ENCODE measurements around the gene C11orf21.

C11orf21 gene

GRCh38 chr11:2258501-2259465, 42.9 kb downstream of the C11orf21 start:
- DNase-seq: no peak

- no peak for DNase-seq
These were observed 44.6 kb downstream of the C11orf21 start for GRCh38 chr11:2256951-2257700.

- no peak for DNase-seq
These were observed 45.3 kb downstream of the C11orf21 start for GRCh38 chr11:2256293-2256913.

- DNase-seq: no peak
These were observed 49.7 kb downstream of the C11orf21 start for GRCh38 chr11:2252018-2252417.

- DNase-seq: no peak
These were observed 50.6 kb downstream of the C11orf21 start for GRCh38 chr11:2251138-2251537.

GRCh38 chr11:2250485-2250884, 51.2 kb downstream of the C11orf21 start:
- no peak for DNase-seq

GRCh38 chr11:2250041-2250440, 51.7 kb downstream of the C11orf21 start:
- no peak for DNase-seq

GRCh38 chr11:2249189-2249916, 52.4 kb downstream of the C11orf21 start:
- no peak for DNase-seq

GRCh38 chr11:2248762-2249161, 53.0 kb downstream of the C11orf21 start:
- no peak for DNase-seq

- no peak for DNase-seq
These were observed 53.5 kb downstream of the C11orf21 start for GRCh38 chr11:2248242-2248641.

- no peak for DNase-seq
These were observed 54.2 kb downstream of the C11orf21 start for GRCh38 chr11:2247496-2247895.

Measured in activated gamma-delta T cell (primary cell).